B cell (primary cell): ENCODE results near the gene PFKP.

ENCODE experiments used
- EZH2 ChIP-seq: IDR thresholded peaks from 2 replicates; pipeline ENCODE4 v1.6.1; 2012; ENCODE audit warnings: borderline replicate concordance, low read depth, mild to moderate bottlenecking, moderate library complexity, low read length; ENCODE audit not compliant: insufficient read depth, poor library complexity, severe bottlenecking
- TF ChIP-seq, protein P1 (sequence below): fragments of 200-600 bp; IDR thresholded peaks from one replicate; pipeline ENCODE4 v1.8.0; 2022; ENCODE audit warnings: antibody characterized with exemption, mild to moderate bottlenecking

DNA sequence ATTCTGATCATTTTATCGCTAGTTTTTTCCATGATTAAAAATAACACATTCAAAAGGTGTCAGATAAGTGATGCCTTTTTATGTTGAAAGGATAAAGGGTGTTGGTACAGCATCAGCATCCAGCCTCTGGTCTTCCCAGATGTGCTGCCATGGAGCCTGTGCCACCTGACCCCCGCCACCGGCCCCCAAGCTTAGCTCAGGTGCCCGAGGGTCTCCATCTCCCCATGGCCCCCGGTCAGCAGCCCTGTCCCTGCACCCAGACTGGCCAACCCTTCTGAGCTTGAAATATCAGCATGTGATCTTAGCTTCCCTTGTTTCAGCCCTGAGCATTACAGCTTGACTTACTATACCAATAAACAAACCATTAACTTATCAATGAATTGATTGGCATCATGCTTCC lies 24.6 kb downstream of the PFKP start:
- TF ChIP-seq, protein P1, sequence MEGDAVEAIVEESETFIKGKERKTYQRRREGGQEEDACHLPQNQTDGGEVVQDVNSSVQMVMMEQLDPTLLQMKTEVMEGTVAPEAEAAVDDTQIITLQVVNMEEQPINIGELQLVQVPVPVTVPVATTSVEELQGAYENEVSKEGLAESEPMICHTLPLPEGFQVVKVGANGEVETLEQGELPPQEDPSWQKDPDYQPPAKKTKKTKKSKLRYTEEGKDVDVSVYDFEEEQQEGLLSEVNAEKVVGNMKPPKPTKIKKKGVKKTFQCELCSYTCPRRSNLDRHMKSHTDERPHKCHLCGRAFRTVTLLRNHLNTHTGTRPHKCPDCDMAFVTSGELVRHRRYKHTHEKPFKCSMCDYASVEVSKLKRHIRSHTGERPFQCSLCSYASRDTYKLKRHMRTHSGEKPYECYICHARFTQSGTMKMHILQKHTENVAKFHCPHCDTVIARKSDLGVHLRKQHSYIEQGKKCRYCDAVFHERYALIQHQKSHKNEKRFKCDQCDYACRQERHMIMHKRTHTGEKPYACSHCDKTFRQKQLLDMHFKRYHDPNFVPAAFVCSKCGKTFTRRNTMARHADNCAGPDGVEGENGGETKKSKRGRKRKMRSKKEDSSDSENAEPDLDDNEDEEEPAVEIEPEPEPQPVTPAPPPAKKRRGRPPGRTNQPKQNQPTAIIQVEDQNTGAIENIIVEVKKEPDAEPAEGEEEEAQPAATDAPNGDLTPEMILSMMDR = no peak
- no peak for TF ChIP-seq EZH2
